Activated T-cell treated with anti-CD3 and anti-CD28 coated beads, Interleukin-2, amount 50 U/mL, for 4 hours (primary cell): ENCODE data around the gene KRT40. TPM values are rescaled to one million over a fixed set of nuclear protein-coding genes. Genes with fewer than 3 reads are reported as not detected.

Source experiments
- ATAC-seq, 2 donors: fragments of 200-7000 bp; cut with Tn5 transposase; one replicate each; pipeline ENCODE4 v1.10.0; 2021
- DNase-seq: peaks from one replicate; pipeline ENCODE4 v3.0.0-alpha.2; 2020
- H3K27me3 Mint-ChIP-seq: one replicate; pipeline ENCODE4 v1.8.0; 2021; ENCODE audit warnings: low read depth, mixed read lengths
- H3K36me3 Mint-ChIP-seq: one replicate; pipeline ENCODE4 v1.8.0; 2022; ENCODE audit warnings: mixed read lengths; ENCODE audit not compliant: insufficient read depth
- H3K4me1 Mint-ChIP-seq: one replicate; pipeline ENCODE4 v1.8.0; 2021; ENCODE audit warnings: low read depth, mixed read lengths
- H3K4me3 Mint-ChIP-seq: one replicate; pipeline ENCODE4 v1.8.0; 2021; ENCODE audit warnings: mild to moderate bottlenecking, moderate library complexity, mixed read lengths
- H3K9me3 Mint-ChIP-seq: one replicate; pipeline ENCODE4 v1.8.0; 2021; ENCODE audit warnings: mixed read lengths
- total RNA-seq, 3 donors: library from RNA; stranded (reverse); gene quantifications; one replicate each; pipeline ENCODE4 v1.2.1, GENCODE V29; 2021

KRT40 gene
- total RNA-seq, 3 donors from 2014 or later: not detected

GRCh38 chr17:40952154-40952553 lies 32.0 kb downstream of the KRT40 start:
- H3K9me3 Mint-ChIP-seq: no peaks in the 10 kb centered on the region
- H3K4me3 Mint-ChIP-seq: no peak overlapping the region
- H3K4me1 Mint-ChIP-seq: no peaks in the 10 kb centered on the region
- DNase-seq: no peak
- H3K36me3 Mint-ChIP-seq: no peaks in the 10 kb centered on the region
- H3K27me3 Mint-ChIP-seq: peaks cover 48% of the 10 kb centered on the region
- ATAC-seq: no peak

GRCh38 chr17:40951011-40951622 lies 33.0 kb downstream of the KRT40 start:
- Mint-ChIP-seq H3K27me3 (peaks cover 57% of the 10 kb centered on the region), H3K4me1 (no peaks in the 10 kb centered on the region), H3K9me3 (no peaks in the 10 kb centered on the region), H3K4me3 (no peak overlapping the region), H3K36me3 (no peaks in the 10 kb centered on the region)
- ATAC-seq (peak in 1 of 2 donors; percentile 18), DNase-seq (no peak)

- Mint-ChIP-seq H3K27me3 (peaks cover 66% of the 10 kb centered on the region), H3K4me1 (no peaks in the 10 kb centered on the region), H3K36me3 (no peaks in the 10 kb centered on the region), H3K4me3 (no peak overlapping the region), H3K9me3 (no peaks in the 10 kb centered on the region)
- DNase-seq (no peak), ATAC-seq (no peak)
Measured at GRCh38 chr17:40950176-40950575, 34.0 kb downstream of the KRT40 start.

- Mint-ChIP-seq H3K4me3 (no peak overlapping the region), H3K27me3 (peaks cover 70% of the 10 kb centered on the region), H3K36me3 (no peaks in the 10 kb centered on the region), H3K9me3 (no peaks in the 10 kb centered on the region), H3K4me1 (no peaks in the 10 kb centered on the region)
- no peak for DNase-seq
- ATAC-seq: no peak
Measured at GRCh38 chr17:40949418-40949817, 34.7 kb downstream of the KRT40 start.

GRCh38 chr17:40947929-40948328 lies 36.2 kb downstream of the KRT40 start:
- Mint-ChIP-seq H3K36me3 (no peaks in the 10 kb centered on the region), H3K4me1 (no peaks in the 10 kb centered on the region), H3K9me3 (no peaks in the 10 kb centered on the region), H3K4me3 (no peak overlapping the region), H3K27me3 (peaks cover 68% of the 10 kb centered on the region)
- ATAC-seq (no peak), DNase-seq (no peak)

GRCh38 chr17:40945414-40945813 lies 38.7 kb downstream of the KRT40 start:
- H3K9me3 Mint-ChIP-seq: no peaks in the 10 kb centered on the region

GRCh38 chr17:40944531-40944930 lies 39.6 kb downstream of the KRT40 start:
- Mint-ChIP-seq H3K4me3 (no peak overlapping the region), H3K4me1 (no peaks in the 10 kb centered on the region), H3K36me3 (no peaks in the 10 kb centered on the region), H3K27me3 (peaks cover 50% of the 10 kb centered on the region), H3K9me3 (no peaks in the 10 kb centered on the region)
- DNase-seq (no peak), ATAC-seq (no peak)

More at GRCh38 chr17:40945414-40945813, 38.7 kb downstream of the KRT40 start:
- Mint-ChIP-seq H3K4me3 (no peak overlapping the region), H3K4me1 (no peaks in the 10 kb centered on the region), H3K27me3 (peaks cover 56% of the 10 kb centered on the region), H3K36me3 (no peaks in the 10 kb centered on the region)
- DNase-seq: no peak
- ATAC-seq: no peak

- H3K4me1 Mint-ChIP-seq: no peaks in the 10 kb centered on the region
- H3K36me3 Mint-ChIP-seq: no peaks in the 10 kb centered on the region
- DNase-seq (no peak), ATAC-seq (no peak)
- H3K27me3 Mint-ChIP-seq: peaks cover 36% of the 10 kb centered on the region
- no peak overlapping the region for H3K4me3 Mint-ChIP-seq
- no peaks in the 10 kb centered on the region for H3K9me3 Mint-ChIP-seq
Measured at GRCh38 chr17:40942553-40942952, 41.6 kb downstream of the KRT40 start.

- no peaks in the 10 kb centered on the region for H3K4me1 Mint-ChIP-seq
- no peak overlapping the region for H3K4me3 Mint-ChIP-seq
- ATAC-seq (no peak), DNase-seq (no peak)
- H3K36me3 Mint-ChIP-seq: no peaks in the 10 kb centered on the region
- peaks cover 20% of the 10 kb centered on the region for H3K27me3 Mint-ChIP-seq
- no peaks in the 10 kb centered on the region for H3K9me3 Mint-ChIP-seq
Measured at GRCh38 chr17:40940266-40940665, 43.9 kb downstream of the KRT40 start.

GRCh38 chr17:40938981-40939380 lies 45.1 kb downstream of the KRT40 start:
- no peaks in the 10 kb centered on the region for H3K9me3 Mint-ChIP-seq
- no peaks in the 10 kb centered on the region for H3K4me1 Mint-ChIP-seq
- peaks cover 13% of the 10 kb centered on the region for H3K27me3 Mint-ChIP-seq
- DNase-seq (no peak), ATAC-seq (no peak)
- H3K36me3 Mint-ChIP-seq: no peaks in the 10 kb centered on the region
- no peak overlapping the region for H3K4me3 Mint-ChIP-seq

- Mint-ChIP-seq H3K4me1 (no peaks in the 10 kb centered on the region), H3K4me3 (no peak within 1 kb of the TSS), H3K27me3 (peaks cover 15% of the 10 kb centered on the region), H3K36me3 (no peaks in the 10 kb centered on the region), H3K9me3 (no peaks in the 10 kb centered on the region)
- no peak for ATAC-seq
- DNase-seq: no peak
Measured at GRCh38 chr17:40937384-40937819, 46.7 kb downstream of the KRT40 start, which contains the start of gene KRT23. Gene KRT23, minus strand, starts transcription at chr17:40937646. Its CDS starts 1,043 bp downstream, at chr17:40936603.

- Mint-ChIP-seq H3K27me3 (peaks cover 15% of the 10 kb centered on the region), H3K9me3 (no peaks in the 10 kb centered on the region), H3K4me3 (no peak overlapping the region), H3K4me1 (no peaks in the 10 kb centered on the region), H3K36me3 (no peaks in the 10 kb centered on the region)
- no peak for DNase-seq
- ATAC-seq: no peak
Measured at GRCh38 chr17:40936976-40937375, 47.1 kb downstream of the KRT40 start.

- no peaks in the 10 kb centered on the region for H3K4me1 Mint-ChIP-seq
- H3K4me3 Mint-ChIP-seq: no peak overlapping the region
- DNase-seq: no peak
- no peaks in the 10 kb centered on the region for H3K9me3 Mint-ChIP-seq
- no peaks in the 10 kb centered on the region for H3K36me3 Mint-ChIP-seq
- peaks cover 15% of the 10 kb centered on the region for H3K27me3 Mint-ChIP-seq
- no peak for ATAC-seq
Measured at GRCh38 chr17:40936437-40936971, 47.6 kb downstream of the KRT40 start.

GRCh38 chr17:40935624-40936023 lies 48.5 kb downstream of the KRT40 start:
- DNase-seq: no peak
- ATAC-seq: no peak
- Mint-ChIP-seq H3K27me3 (peaks cover 15% of the 10 kb centered on the region), H3K4me3 (no peak overlapping the region), H3K36me3 (no peaks in the 10 kb centered on the region), H3K9me3 (no peaks in the 10 kb centered on the region), H3K4me1 (no peaks in the 10 kb centered on the region)

GRCh38 chr17:40932608-40933007 lies 51.5 kb downstream of the KRT40 start:
- Mint-ChIP-seq H3K9me3 (no peaks in the 10 kb centered on the region), H3K36me3 (no peaks in the 10 kb centered on the region), H3K4me3 (no peak overlapping the region), H3K4me1 (no peaks in the 10 kb centered on the region), H3K27me3 (peaks cover 12% of the 10 kb centered on the region)
- DNase-seq: no peak
- ATAC-seq: no peak
